HFFc6 (cell line): ENCODE results near the gene ITGA11. TPM values are rescaled to one million over a fixed set of nuclear protein-coding genes. Genes with fewer than 3 reads are reported as not detected.

Experiments
- DNase-seq: peaks from one replicate; pipeline ENCODE4 v3.0.0-alpha.2; 2018
- H3K27ac Mint-ChIP-seq: 2 replicates; pipeline ENCODE4 v1.8.0; 2020; ENCODE audit warnings: mild to moderate bottlenecking, mixed read lengths
- H3K27me3 Mint-ChIP-seq: 2 replicates; pipeline ENCODE4 v1.8.0; 2021; ENCODE audit warnings: mild to moderate bottlenecking, moderate library complexity, mixed read lengths; ENCODE audit not compliant: insufficient read depth
- H3K36me3 Mint-ChIP-seq: 2 replicates; pipeline ENCODE4 v1.8.0; 2021; ENCODE audit warnings: low read depth, mixed read lengths
- H3K4me1 Mint-ChIP-seq: 2 replicates; pipeline ENCODE4 v1.8.0; 2020; ENCODE audit warnings: low read depth, mixed read lengths
- H3K4me3 Mint-ChIP-seq: 2 replicates; pipeline ENCODE4 v1.8.0; 2020; ENCODE audit warnings: mild to moderate bottlenecking, moderate library complexity, mixed read lengths
- H3K9me3 Mint-ChIP-seq: 2 replicates; pipeline ENCODE4 v1.8.0; 2020; ENCODE audit warnings: mild to moderate bottlenecking, mixed read lengths
- total RNA-seq, 6 experiments: library from RNA; stranded (reverse); fragmentation: NEBNext Ultra II Directional; extraction: Animal tissue kit (Norgen Biotek cat#: 25700); gene quantifications; 2 replicates in 1 of 6; 3 replicates in 5 of 6; pipeline ENCODE4 v1.2.3, GENCODE V29; 2021
- TF ChIP-seq, protein P1 (sequence below): fragments of 200-600 bp; sonication (generic); IDR thresholded peaks from 2 replicates; pipeline ENCODE4 v1.5.0; 2021; ENCODE audit warnings: antibody characterized with exemption, mild to moderate bottlenecking

ITGA11 gene
- total RNA-seq, 6 experiments from 2014 or later: 1.2 to 2.1 (median 1.4) TPM

GRCh38 chr15:68374168-68374745, 57.7 kb downstream of the ITGA11 start:
- Mint-ChIP-seq H3K27ac (no peak overlapping the region), H3K36me3 (no peaks in the 10 kb centered on the region), H3K4me3 (no peak overlapping the region), H3K9me3 (no peaks in the 10 kb centered on the region), H3K27me3 (peaks cover 2% of the 10 kb centered on the region; the same call in 1 of the 2 replicates), H3K4me1 (0 out of 2 replicates have a peak, but pooled peaks cover under 1% of the 10 kb centered on the region)
- TF ChIP-seq, protein P1, sequence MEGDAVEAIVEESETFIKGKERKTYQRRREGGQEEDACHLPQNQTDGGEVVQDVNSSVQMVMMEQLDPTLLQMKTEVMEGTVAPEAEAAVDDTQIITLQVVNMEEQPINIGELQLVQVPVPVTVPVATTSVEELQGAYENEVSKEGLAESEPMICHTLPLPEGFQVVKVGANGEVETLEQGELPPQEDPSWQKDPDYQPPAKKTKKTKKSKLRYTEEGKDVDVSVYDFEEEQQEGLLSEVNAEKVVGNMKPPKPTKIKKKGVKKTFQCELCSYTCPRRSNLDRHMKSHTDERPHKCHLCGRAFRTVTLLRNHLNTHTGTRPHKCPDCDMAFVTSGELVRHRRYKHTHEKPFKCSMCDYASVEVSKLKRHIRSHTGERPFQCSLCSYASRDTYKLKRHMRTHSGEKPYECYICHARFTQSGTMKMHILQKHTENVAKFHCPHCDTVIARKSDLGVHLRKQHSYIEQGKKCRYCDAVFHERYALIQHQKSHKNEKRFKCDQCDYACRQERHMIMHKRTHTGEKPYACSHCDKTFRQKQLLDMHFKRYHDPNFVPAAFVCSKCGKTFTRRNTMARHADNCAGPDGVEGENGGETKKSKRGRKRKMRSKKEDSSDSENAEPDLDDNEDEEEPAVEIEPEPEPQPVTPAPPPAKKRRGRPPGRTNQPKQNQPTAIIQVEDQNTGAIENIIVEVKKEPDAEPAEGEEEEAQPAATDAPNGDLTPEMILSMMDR: no peak
- no peak for DNase-seq

GRCh38 chr15:68373028-68373427, 58.9 kb downstream of the ITGA11 start:
- peaks cover 12% of the 10 kb centered on the region for H3K4me1 Mint-ChIP-seq
- H3K27me3 Mint-ChIP-seq: peaks cover 2% of the 10 kb centered on the region; the same call in 1 of the 2 replicates
- no peak overlapping the region for H3K4me3 Mint-ChIP-seq
- H3K9me3 Mint-ChIP-seq: no peaks in the 10 kb centered on the region
- TF ChIP-seq, protein P1: no peak
- no peak for DNase-seq
- no peak overlapping the region for H3K27ac Mint-ChIP-seq
- H3K36me3 Mint-ChIP-seq: no peaks in the 10 kb centered on the region

GRCh38 chr15:68372291-68372811, 59.6 kb downstream of the ITGA11 start:
- DNase-seq: peak; percentile 18
- Mint-ChIP-seq H3K36me3 (no peaks in the 10 kb centered on the region), H3K27ac (no peak overlapping the region), H3K4me1 (peaks cover 13% of the 10 kb centered on the region), H3K4me3 (no peak overlapping the region), H3K9me3 (no peaks in the 10 kb centered on the region), H3K27me3 (peaks cover 5% of the 10 kb centered on the region)
- TF ChIP-seq, protein P1: peak; percentile 68

DNA sequence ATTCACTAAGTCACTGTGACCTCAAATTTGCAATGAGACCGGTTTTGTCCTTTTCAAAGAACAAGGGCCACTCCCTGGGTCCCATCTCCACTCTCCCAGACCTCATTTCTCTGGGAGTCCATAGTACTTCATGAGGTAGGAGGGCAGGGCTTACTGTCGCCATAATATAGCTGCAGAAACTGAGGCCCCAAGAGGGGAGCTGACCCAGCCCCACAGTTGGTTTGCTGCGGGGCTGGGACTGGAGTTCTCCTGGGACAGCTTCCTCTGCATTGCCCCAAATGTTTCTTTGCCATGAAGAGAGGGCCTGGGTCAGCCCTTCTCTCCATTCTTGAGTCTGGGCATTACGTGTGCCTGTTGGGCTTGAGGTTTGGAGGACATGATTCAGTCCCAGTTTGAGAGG, 60.1 kb downstream of the ITGA11 start:
- no peaks in the 10 kb centered on the region for H3K9me3 Mint-ChIP-seq
- peaks cover 5% of the 10 kb centered on the region for H3K27me3 Mint-ChIP-seq
- no peak overlapping the region for H3K27ac Mint-ChIP-seq
- no peaks in the 10 kb centered on the region for H3K36me3 Mint-ChIP-seq
- H3K4me1 Mint-ChIP-seq: peaks cover 13% of the 10 kb centered on the region
- DNase-seq: no peak
- no peak overlapping the region for H3K4me3 Mint-ChIP-seq
- TF ChIP-seq, protein P1: no peak

DNA sequence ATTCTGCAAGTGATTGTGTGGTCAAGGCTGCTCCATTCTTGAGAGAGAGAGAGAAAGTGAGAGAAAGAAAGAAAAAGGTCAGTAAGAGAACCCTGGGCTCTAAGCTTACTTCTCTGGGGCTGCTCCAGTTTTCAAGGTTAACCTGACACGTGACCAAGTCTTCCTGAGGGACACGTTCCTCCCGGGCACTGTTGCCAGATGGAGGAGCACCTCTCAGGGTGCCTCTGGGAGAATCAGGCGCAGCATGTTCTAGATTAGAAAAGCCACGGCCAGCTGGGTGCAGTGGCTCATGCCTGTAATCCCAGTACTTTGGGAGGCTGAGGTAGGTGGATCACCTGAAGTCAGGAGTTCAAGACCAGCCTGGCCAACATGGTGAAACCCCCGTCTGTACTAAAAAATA, 60.8 kb downstream of the ITGA11 start:
- no peak overlapping the region for H3K4me3 Mint-ChIP-seq
- H3K27ac Mint-ChIP-seq: no peak overlapping the region
- H3K4me1 Mint-ChIP-seq: peaks cover 13% of the 10 kb centered on the region
- H3K9me3 Mint-ChIP-seq: no peaks in the 10 kb centered on the region
- DNase-seq: no peak
- peaks cover 5% of the 10 kb centered on the region for H3K27me3 Mint-ChIP-seq
- TF ChIP-seq, protein P1: no peak
- no peaks in the 10 kb centered on the region for H3K36me3 Mint-ChIP-seq
